HG03060 (cell line): ENCODE measurements around the gene ITPR3.

Experiments
- ATAC-seq: cut with Tn5 transposase; IDR thresholded peaks from one replicate; pipeline ENCODE4 v1.9.1; 2021; ENCODE audit warnings: low read depth, moderate number of reproducible peaks; ENCODE audit not compliant: unreplicated experiment

The ITPR3 gene

DNA sequence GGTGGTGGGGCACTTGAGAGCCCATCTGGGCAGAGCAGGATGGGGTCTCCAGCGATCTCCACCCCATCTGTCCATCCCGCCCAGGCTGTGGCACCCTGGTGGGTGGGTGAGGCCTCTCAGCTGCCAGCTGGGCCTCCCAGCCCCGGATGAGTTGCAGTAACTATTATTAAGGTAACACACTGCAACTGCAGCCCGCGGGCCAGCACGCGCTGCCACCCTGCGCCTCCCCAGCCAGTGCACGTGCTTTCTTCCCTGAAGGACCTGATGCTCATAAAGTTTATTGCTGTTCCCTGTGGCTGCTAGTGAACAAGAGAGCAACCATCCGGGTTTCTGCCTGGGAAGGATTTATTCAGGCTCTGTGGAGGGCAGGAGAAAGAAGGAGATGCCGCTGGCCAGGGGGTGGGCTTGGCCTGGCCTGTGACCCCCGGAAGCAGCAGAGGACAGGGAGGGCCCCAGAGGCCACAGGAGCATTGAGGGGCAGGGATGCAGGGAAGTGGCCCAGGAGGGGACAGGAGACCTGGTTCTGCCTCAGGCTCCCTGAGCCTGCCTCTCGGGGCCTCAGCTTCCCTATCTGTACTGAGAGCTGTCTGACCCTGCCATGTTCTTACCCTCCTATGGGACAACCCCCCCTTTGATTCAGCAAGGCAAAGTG is 123.9 kb downstream of the ITPR3 start:
- no peak for ATAC-seq

DNA sequence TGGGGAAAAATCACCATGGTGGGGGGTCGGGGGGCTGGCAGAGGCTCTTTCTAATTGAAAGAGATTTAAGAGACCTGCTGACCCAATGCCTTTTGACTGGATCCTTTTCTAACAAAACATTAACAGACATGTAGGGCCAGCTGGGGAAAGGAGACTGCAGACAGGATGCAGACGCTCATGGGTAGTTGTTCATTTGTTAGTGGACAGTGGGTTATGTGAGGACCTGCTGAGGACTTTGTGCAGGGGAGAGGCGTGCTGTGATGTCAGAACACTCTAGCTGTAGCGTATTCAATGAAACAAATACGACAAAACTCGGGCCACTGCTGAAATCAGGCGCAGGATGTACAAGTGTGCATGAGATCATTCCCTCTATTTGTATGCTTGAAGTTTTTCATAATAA is 124.4 kb downstream of the ITPR3 start:
- ATAC-seq, result no peak
